ENCODE measurements around the gene PICK1.
"Not testable (repeated sequence)": the region's sequence is repeated elsewhere in the genome, so short reads cannot be mapped to it uniquely, and the experiment has no call there.

The PICK1 gene

DNA sequence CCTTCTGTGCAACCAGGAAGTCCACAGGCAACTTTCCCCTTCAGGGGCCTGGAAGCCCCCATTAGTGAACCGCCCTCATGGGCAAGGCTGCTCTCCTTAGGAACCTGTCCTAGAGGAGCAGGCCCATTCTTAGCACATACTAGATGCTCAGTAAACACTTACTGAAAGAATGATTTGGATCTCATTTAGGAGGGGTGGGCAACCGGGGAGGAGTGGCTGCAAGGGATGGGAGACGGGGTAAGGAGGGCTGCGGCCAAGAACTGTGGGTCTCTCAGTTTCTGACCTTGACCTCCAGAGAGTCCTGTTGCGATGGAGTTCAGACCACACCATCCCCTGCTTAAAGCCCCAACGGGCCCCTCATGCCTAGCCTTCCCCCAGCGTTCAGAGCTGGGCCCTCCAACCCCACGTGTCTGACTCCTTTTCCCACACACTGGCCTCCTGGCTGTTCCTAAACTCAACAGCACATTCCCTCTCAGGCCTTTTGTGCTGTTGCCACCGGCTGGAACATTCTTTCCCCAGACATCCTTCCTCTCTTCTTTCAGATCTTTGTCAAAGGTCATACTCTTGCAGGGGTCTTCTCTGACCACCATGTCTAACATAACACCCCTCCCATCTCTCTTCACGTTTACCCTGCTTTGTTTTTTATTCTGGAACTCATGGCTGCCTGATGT lies 20.7 kb upstream of the PICK1 start:
- no peak overlapping the region for H3K4me2 ChIP-seq
- 0 out of 2 replicates have a peak, but pooled peaks cover 2% of the 10 kb centered on the region for H3K27me3 ChIP-seq (ENCODE audit: insufficient read depth, low read depth)
- H3K9ac ChIP-seq: no peak overlapping the region
- H4K20me1 ChIP-seq (ENCODE audit: insufficient read depth): no peaks in the 10 kb centered on the region
- no peaks in the 10 kb centered on the region for H3K79me2 ChIP-seq (ENCODE audit: insufficient read depth, low read depth)
- no peaks in the 10 kb centered on the region for H3K36me3 ChIP-seq (ENCODE audit: insufficient read depth)
- H3K4me3 ChIP-seq (IDR thresholded peaks at IDR 0.05; ENCODE audit: insufficient read depth, low read depth, low read length): no peak overlapping the region
- TF ChIP-seq CTCF (conservative IDR thresholded peaks at IDR 0.05; ENCODE audit: low read depth, low read length): no peak
- no peak overlapping the region for H2AFZ ChIP-seq (ENCODE audit: low read depth)
- H3K27ac ChIP-seq: no peak overlapping the region
- no peaks in the 10 kb centered on the region for H3K4me1 ChIP-seq (ENCODE audit: low read depth, poor library complexity, severe bottlenecking)

DNA sequence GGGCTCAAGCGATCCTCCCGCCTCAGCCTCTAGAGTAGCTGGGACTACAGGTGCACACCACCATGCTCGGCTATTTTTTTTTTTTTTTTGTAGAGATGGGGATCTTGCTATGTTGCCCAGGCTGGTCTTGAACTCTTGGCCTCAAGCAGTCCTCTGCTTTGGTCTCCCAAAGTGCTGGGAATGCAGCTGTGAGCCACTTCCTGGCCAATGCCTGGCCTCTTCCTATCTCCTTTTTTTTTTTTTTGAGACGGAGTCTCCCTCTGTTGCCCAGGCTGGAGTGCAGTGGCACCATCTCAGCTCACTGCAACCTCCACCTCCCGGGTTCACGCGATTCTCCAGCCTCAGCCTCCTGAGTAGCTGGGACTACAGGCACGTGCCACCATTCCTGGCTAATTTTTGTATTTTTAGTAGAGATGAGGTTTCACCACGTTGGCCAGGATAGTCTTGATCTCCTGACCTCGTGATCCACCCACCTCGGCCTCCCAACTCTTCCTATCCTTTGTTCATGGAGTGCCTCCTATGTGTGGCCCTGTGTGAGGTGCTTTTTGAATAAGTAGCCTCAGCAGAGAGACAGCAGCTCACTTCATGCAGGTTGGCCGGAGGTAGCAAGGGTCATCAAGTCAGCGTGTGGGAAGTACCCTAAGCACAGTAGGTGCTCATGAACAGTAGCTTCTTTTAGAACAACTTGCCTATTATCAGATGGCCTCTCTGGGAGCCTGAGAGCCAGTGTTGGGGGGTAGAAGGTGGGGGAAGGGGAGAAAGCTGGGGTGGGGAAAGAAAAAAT lies 19.6 kb upstream of the PICK1 start:
- not testable (repeated sequence) for H3K27me3 ChIP-seq (ENCODE audit: insufficient read depth, low read depth); H3K4me2 ChIP-seq; H3K79me2 ChIP-seq (ENCODE audit: insufficient read depth, low read depth); H3K36me3 ChIP-seq (ENCODE audit: insufficient read depth); H2AFZ ChIP-seq (ENCODE audit: low read depth); H3K4me3 ChIP-seq (IDR thresholded peaks at IDR 0.05; ENCODE audit: insufficient read depth, low read depth, low read length); H4K20me1 ChIP-seq (ENCODE audit: insufficient read depth); H3K4me1 ChIP-seq (ENCODE audit: low read depth, poor library complexity, severe bottlenecking); H3K9ac ChIP-seq; H3K27ac ChIP-seq

DNA sequence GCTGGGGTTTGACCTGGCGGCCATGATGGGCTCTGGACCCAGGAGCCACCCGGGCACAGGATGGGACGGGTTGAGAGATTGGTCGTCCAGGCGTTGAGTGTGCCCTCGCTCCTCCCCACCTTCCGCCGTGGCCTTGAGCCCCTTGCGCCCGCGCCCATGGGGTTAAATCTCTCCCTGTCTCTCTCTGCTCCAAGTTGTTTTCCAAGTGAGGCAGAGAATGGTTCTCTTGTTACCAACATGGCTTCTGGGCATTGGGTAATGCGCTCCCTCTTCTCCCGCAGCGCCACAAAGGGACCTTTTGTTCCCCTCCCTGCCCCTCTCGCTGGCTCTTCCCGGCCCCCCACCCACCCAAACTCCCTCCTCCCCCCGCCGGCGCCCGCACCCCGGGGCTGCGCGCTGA lies 18.8 kb upstream of the PICK1 start:
- H3K4me3 ChIP-seq (IDR thresholded peaks at IDR 0.05; ENCODE audit: insufficient read depth, low read depth, low read length): no peak overlapping the region
- no peak for TF ChIP-seq CTCF (conservative IDR thresholded peaks at IDR 0.05; ENCODE audit: low read depth, low read length)
- no peak overlapping the region for H2AFZ ChIP-seq (ENCODE audit: low read depth)
- H3K9ac ChIP-seq: no peak overlapping the region
- H3K36me3 ChIP-seq (ENCODE audit: insufficient read depth): no peaks in the 10 kb centered on the region
- H3K27me3 ChIP-seq (ENCODE audit: insufficient read depth, low read depth): peaks cover 2% of the 10 kb centered on the region; the same call in 1 of the 2 replicates
- H3K79me2 ChIP-seq (ENCODE audit: insufficient read depth, low read depth): no peaks in the 10 kb centered on the region
- no peaks in the 10 kb centered on the region for H3K4me1 ChIP-seq (ENCODE audit: low read depth, poor library complexity, severe bottlenecking)
- H3K4me2 ChIP-seq: no peak overlapping the region
- no peak overlapping the region for H3K27ac ChIP-seq
- no peaks in the 10 kb centered on the region for H4K20me1 ChIP-seq (ENCODE audit: insufficient read depth)

GRCh38 chr22:38038890-38039812 lies 18.1 kb upstream of the PICK1 start:
- no peaks in the 10 kb centered on the region for H3K79me2 ChIP-seq (ENCODE audit: insufficient read depth, low read depth)
- no peak for TF ChIP-seq CTCF (conservative IDR thresholded peaks at IDR 0.05; ENCODE audit: low read depth, low read length)
- H3K4me3 ChIP-seq (IDR thresholded peaks at IDR 0.05; ENCODE audit: insufficient read depth, low read depth, low read length): no peak overlapping the region
- no peak overlapping the region for H3K27ac ChIP-seq
- no peaks in the 10 kb centered on the region for H3K4me1 ChIP-seq (ENCODE audit: low read depth, poor library complexity, severe bottlenecking)
- peaks cover 2% of the 10 kb centered on the region; the same call in 1 of the 2 replicates for H3K27me3 ChIP-seq (ENCODE audit: insufficient read depth, low read depth)
- no peak overlapping the region for H3K4me2 ChIP-seq
- H3K36me3 ChIP-seq (ENCODE audit: insufficient read depth): no peaks in the 10 kb centered on the region
- no peaks in the 10 kb centered on the region for H4K20me1 ChIP-seq (ENCODE audit: insufficient read depth)
- no peak overlapping the region for H3K9ac ChIP-seq
- no peak overlapping the region for H2AFZ ChIP-seq (ENCODE audit: low read depth)
